ENCODE data around the gene RNU7-1.
A peak's percentile ranks its signal among the peaks of the same experiment; 100 is the strongest.

Gene RNU7-1

DNA sequence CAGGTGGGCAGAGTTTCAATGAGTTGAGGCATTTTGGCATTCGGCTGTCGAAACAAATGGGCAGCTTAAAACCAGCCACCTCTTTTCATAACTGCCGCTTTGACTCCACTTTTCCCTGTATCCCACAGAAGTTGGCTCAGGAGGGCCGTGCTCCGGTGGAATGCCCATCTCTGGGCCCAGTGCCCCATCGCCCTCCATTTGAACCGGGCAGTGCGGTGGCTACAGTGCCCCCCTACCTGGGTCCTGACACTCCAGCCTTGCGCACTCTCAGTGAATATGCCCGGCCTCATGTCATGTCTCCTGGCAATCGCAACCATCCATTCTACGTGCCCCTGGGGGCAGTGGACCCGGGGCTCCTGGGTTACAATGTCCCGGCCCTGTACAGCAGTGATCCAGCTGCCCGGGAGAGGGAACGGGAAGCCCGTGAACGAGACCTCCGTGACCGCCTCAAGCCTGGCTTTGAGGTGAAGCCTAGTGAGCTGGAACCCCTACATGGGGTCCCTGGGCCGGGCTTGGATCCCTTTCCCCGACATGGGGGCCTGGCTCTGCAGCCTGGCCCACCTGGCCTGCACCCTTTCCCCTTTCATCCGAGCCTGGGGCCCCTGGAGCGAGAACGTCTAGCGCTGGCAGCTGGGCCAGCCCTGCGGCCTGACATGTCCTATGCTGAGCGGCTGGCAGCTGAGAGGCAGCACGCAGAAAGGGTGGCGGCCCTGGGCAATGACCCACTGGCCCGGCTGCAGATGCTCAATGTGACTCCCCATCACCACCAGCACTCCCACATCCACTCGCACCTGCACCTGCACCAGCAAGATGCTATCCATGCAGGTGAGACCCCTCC is 5.0 kb upstream of the RNU7-1 start:
- no peak for DNase-seq

DNA sequence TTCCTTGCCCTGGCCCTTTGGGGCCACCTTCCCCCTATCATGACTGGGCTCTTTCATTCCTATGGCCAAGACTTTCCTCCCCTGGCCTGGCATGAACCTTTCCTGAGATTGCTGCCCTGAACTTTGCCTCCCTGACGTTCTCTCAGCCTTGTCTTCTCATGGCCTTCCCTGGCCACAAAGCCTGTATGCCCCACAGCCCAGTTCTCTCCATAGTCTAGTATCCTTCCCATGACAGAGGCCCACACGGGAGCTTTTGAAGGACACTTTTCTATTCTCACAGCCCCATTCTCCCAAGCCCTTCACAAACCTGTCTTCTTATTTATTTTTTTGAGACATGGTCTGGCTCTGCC is 4.5 kb upstream of the RNU7-1 start:
- DNase-seq, result no peak

DNA sequence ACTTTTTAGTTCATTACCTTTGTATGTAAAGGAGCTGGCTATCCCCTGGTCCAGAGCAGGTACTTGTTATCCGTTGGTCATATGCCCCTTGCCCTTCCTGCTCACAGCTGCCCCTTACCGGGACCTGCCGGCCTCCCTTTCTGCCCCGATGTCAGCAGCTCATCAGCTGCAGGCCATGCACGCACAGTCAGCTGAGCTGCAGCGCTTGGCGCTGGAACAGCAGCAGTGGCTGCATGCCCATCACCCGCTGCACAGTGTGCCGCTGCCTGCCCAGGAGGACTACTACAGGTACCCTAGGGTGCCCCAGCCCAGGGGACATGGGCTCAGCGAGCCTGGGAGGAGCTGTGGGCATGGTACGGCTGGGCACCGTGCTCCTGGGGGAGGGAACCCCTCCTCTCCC is 2.3 kb upstream of the RNU7-1 start:
- no peak for DNase-seq

DNA sequence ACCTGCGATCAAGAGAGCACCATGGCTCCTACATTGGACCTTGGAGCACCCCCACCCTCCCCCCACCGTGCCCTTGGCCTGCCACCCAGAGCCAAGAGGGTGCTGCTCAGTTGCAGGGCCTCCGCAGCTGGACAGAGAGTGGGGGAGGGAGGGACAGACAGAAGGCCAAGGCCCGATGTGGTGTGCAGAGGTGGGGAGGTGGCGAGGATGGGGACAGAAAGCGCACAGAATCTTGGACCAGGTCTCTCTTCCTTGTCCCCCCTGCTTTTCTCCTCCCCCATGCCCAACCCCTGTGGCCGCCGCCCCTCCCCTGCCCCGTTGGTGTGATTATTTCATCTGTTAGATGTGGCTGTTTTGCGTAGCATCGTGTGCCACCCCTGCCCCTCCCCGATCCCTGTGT is 1.8 kb upstream of the RNU7-1 start:
- no peak for DNase-seq

DNA sequence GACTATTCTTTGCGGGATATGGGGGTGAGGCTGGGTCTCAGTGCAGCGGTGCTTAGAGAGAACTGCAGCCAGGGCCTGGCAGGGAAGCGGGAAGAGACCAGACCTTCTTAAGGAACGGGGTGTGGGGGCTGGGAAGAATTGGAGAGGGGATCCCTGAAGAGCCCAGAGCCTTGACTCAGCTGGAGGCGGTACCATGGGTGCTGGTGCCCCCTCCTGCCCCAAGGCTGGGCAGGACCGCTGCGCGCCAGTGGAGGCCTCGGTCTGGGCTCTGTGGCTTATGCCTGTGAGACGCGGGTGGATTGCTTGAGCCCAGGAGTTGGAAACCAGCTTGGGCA is 1.3 kb upstream of the RNU7-1 start:
- no peak for DNase-seq

DNA sequence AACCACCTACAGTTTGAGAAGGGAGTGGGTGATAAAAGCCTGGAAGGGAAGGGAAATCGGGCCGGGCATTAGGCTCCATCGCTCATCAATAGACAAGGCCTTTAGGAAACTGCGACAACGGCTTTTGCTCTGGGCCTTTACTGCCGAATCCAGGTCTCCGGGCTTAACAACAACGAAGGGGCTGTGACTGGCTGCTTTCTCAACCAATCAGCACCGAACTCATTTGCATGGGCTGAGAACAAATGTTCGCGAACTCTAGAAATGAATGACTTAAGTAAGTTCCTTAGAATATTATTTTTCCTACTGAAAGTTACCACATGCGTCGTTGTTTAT is 261 bp upstream of the RNU7-1 start:
- DNase-seq, result peak; percentile 65

DNA sequence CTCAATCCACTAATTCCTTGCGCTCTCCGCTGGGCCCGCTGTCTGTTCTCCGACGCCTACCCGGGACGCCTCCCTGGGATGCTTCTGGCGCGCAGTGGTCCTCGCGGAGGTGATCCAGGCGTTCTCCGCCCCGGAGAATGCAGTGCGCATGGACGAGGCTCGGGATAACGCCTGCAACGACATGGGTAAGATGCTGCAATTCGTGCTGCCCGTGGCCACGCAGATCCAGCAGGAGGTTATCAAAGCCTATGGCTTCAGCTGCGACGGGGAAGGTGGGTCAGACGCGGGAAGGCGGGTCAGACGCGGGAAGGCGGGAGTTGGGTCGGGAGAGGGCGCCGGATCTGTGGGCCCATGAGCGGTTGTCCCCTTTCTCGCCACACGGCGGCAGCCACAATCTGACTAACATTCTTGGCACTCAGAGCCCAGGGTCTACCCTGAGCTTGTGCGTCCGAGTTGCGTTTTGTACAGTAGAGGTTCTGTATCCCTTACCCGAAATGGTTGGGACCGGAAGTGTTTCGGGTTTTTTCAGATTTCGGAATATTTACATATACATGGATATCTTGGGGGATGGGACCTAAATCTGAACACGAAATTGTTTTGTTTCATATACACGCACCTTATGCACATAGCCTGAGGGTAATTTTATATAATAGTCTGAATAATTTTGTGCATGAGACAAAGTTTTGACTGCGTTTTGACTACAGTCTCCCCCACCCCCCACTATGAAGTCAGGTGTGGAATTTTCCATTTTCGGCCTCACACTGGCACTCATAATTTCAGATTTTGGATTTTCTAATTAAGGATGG is 968 bp downstream of the RNU7-1 start:
- peak; percentile 82 for DNase-seq

DNA sequence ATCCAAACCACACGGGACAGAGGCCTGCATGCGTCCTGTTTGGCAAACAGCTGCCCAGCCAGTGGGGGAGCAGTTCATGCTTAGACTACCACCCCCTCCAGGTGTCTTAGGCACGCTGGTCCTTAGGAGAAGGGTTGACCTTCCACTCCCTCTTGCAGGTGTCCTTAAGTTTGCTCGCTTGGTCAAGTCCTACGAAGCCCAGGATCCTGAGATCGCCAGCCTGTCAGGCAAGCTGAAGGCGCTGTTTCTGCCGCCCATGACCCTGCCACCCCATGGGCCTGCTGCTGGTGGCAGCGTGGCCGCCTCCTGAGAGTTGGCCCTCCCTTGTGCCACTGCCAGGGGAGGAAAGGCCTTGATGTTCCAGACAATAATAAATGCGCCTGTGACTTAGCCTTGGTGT is 2.0 kb downstream of the RNU7-1 start:
- no peak for DNase-seq

DNA sequence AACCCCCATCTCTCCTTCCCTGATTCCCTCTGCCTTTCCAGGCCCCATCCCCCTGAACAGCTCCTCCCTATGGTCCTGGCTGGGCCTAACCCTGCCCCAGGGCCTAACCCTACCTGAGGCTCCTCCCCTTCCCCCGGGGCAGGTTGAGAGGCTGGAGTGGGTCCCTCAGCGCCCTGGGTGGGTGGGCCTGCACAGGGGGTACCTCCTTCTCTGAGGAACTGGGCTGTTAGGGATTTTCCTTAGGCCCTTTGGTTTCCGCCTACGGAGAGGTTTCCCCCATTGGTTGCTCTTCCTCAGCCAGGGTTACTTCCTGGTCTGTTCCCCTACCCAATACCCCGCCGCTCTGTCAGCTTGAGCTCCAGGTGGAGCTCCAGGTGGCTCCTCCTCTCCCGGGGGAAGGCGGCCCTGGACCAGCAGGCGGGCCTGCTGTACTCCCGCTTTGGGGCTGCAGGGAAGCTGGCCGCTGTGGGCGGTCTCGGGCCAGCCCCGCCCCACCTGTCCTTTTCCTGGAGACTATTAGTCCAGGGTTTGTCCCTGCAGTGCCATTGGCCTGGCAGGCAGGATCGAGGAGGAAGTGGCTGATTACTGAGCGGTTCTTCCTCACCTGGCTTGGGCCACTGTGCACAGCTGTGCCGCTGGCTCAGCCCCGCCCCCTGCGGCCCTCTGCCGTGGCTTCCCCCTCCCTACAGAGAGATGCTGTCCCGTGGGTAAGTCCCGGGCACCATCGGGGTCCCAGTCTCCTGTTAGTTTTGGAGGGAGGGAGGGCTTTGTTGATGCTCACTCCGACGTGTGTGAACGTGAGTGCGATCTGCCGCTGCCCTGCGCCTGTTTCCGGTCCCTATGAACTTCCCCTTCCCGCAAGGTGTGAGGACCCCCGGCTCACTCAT is 2.7 kb downstream of the RNU7-1 start:
- DNase-seq, result peak; percentile 45

DNA sequence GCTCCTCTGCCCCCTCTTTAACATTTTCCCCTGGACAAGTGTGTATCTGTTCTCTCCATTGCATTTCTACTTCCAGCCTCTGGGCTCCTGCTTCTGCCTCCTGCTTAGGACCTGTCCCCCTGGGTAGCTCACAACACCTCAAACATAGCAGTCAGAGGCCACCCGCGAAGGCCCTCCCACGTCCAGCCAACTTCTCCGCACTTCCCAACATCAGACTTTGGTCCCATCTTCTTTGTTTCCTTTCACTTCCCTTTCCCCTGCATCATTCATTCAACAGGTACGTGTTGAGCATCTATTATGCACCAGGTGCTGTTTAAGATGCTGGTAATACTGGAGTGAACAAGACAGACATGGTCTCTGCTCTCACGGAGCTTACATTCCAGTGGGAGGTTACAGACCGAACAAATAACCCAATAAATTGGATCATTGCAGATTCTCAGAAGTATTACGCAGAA is 3.3 kb downstream of the RNU7-1 start:
- no peak for DNase-seq

DNA sequence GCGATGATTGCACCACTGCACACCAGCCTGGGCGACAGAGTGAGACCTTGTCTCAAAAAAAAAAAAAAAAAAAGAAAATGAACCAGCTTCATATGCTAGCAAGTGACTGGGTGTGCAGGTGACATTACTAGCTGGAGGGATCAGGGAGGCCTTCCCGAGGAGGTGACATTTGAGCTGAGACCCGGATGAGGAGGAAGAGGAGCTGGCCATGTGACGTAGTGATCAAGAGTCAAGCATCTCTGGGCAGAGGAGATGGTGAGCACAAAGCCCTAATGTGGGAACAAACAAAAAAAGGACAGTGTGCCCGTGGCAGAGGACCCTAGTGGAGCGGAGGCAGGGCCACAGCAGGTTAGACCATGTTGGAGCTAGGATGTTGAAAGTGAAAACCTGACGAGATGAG is 4.0 kb downstream of the RNU7-1 start:
- DNase-seq, result no peak

DNA sequence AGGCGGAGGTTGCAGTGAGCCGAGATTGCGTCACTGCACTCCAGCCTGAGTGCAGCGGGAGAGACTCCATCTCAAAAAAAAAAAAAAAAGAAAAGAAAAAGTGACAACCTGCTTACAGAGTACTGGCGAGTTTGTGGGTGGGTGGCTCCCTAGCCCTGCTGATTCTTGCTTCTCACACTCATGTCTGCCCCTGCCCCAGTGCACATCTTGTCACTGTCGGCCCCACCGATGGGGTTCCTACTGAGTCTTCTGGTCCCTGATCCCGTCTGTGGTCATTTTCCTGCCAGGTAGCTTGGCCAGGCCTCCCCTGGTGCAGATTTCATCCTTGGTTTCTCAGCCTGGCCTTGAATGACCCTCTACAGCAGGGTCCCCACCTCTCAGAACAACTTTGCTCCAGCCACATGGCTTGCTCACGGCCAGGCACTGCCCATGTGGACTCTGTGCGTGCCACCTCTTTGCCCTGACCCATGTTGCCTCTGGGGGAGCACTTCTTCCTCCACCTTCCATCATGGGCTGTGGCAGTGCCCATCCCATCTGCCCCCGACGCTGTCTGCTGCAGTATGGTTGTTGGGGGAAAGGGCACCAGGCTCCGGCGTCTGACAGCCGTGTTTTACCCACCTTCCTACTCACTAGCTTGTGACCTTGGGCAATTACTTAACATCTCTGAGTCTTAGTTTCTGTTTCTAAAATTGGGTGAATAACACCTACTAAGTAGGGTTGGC is 5.4 kb downstream of the RNU7-1 start:
- no peak for DNase-seq

DNA sequence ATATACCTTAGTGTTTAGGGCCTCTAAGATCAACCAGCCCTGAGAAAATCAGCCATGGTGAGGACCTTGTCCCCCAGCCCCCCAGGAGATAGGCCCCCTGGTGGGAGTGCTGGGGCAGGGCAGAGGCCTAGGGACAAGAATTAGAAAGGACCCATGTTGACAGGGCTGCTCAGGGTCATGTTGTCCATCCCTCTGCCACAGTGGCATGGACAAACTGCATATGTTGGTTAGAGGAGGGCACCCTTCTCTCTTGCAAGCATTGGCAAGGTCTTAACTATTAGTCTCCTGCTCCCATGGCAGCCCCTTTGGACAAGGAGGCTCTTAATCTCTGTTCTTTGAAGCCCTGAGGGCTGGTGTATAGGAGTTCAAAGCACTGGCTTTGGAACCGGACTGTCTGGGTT is 6.8 kb downstream of the RNU7-1 start:
- DNase-seq, result no peak

DNA sequence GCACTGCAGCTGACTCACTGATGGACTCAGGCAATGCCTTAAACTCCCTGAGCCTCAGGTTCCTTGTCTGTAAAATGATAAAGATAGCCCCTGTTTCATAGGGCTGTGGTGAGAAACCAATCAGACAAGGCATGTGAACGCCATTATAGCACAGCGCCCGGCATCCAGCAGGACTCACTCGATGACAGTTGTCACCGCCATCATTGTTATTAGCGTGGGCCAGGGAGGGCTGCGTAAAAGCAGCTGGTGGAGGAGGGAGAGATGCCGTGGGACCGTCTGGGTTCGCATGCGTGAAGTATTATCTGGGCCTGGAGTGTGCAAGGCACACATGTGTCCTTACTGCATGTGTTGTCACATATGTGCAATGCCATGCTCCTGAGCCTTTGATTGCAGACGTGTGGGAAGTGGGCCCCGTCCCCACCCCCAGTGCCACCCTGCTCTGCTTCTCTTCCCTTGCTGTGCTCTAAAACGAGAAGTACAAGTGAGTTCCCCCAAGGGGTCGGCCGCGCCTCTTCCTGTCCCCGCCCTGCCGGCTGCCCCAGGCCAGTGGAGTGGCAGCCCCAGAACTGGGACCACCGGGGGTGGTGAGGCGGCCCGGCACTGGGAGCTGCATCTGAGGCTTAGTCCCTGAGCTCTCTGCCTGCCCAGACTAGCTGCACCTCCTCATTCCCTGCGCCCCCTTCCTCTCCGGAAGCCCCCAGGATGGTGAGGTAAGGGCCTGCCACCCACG is 7.4 kb downstream of the RNU7-1 start, which contains the start of gene PTPN6:
Gene PTPN6, plus strand, starts transcription at position 546 of the 730 bp plus-strand sequence. Its CDS starts 157 bp downstream, at position 703.
- DNase-seq, result peak; percentile 62

DNA sequence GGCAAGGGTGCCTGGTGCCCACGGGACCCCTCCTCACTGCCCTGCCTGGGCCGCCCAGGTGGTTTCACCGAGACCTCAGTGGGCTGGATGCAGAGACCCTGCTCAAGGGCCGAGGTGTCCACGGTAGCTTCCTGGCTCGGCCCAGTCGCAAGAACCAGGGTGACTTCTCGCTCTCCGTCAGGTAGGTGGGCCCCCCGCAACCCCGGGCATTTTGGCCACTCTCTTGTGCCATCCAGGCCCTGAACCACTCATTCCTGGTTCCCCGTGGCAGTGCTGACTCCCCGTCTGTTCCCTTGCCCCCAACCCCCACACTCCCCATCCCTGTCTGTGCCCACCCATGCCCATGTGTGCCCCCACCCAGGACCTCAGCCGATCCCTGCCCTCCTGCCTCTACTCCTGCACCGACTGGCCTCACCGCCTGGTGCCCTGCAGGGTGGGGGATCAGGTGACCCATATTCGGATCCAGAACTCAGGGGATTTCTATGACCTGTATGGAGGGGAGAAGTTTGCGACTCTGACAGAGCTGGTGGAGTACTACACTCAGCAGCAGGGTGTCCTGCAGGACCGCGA is 8.0 kb downstream of the RNU7-1 start:
- DNase-seq, result no peak

DNA sequence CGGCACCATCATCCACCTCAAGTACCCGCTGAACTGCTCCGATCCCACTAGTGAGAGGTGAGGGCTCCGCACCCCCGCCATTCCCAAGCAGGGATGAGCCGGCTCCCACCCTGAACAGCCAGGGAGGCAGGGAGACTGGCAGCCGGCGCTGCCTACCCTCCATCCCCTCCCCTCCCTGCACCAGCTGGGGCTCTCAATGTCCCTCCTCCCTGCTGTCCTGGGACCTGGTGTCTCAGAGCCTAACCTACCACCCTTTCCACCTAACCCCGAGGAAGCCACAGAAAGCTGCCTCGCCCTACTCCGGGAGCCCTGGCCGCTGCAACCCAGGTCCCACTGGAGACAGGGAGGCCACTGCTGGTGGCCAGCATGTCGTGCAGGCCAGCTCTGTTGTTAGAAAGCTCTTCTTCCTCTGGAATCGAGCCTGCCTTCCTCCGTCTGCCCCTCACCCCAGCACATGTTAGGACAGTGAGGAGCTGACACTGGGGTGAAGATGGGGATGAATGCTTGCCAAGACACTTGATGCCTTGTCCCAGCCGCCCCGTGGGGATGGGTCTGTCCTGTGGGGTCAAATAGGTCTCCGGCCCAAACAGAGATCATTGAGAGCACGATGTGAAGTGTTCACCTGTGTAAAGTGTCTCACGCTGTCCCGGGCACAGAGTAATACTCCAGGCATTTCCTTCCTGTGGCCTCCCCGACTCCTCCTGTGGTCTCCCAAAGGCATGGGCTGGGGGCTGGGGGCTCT is 8.7 kb downstream of the RNU7-1 start:
- no peak for DNase-seq

DNA sequence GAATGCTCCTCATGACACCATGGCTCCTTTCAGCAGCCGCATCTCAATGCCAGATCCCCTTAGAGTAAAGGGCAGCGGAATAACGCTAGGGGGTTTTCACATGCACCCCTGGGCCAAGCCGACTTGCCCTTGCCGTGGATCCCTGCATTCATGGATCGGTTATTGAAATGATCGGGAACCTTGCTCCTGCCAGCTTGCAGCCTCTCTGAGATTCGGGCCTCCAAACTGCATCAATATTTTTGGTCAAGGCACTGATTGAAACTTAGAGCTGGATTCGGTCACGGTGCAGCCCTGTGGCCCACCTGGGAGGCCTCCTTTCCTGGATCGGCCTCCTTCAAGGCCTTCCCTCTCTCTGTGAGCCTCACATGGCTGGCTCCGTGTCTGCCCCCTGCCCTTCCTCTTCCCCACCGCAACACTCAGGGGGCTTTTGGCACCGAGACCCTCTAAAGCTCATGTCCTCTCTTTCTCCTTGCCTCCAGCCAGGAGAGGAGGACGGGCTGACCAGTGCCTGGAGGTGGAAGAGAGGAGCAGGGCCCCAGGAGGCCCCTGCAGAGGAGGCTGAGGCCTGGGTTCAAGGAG is 9.3 kb downstream of the RNU7-1 start:
- no peak for DNase-seq

DNA sequence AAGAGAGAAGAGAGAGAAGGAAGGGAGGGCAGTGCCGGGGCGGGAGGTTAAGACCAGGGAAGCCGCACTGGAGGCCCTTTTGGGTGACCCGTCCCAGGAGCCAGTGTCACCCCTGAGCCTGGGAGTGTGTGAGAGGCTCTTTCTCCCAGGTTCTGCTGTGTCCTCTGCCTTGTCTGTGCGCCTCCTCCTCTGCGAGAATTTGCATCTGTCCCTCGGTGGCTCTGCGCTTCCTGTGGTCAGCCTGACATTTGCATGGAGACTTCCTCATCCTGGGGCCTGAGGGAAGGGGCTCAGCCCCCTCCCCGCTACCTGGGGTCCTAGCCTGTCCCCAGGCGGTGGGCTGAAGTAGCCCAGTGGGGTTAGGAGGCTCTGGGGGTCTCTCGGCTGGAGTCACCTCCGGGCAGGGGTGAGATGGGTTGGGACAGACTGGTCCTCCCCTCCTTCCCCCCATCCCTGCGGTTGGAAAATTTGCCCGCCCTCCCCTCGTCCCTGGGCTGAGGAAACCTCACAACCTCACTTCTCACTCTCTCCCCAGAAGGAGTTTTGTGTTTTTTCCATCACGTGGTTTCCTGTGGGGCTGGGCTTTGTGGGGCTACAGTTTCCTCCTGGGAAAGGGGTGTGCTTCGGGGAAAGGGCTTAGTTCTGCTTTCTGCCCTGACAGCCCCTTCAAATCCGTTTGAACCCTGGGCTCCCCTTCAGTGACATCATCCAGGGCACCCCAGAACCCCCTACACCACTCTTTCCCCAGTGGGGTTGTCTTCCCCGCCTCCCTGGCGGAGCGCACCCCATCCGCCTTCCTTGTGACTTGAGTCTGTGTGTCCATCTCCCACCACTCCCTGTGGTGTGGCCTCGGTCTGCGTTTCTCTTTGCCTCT is 10.1 kb downstream of the RNU7-1 start:
- DNase-seq, result peak; percentile 74

DNA sequence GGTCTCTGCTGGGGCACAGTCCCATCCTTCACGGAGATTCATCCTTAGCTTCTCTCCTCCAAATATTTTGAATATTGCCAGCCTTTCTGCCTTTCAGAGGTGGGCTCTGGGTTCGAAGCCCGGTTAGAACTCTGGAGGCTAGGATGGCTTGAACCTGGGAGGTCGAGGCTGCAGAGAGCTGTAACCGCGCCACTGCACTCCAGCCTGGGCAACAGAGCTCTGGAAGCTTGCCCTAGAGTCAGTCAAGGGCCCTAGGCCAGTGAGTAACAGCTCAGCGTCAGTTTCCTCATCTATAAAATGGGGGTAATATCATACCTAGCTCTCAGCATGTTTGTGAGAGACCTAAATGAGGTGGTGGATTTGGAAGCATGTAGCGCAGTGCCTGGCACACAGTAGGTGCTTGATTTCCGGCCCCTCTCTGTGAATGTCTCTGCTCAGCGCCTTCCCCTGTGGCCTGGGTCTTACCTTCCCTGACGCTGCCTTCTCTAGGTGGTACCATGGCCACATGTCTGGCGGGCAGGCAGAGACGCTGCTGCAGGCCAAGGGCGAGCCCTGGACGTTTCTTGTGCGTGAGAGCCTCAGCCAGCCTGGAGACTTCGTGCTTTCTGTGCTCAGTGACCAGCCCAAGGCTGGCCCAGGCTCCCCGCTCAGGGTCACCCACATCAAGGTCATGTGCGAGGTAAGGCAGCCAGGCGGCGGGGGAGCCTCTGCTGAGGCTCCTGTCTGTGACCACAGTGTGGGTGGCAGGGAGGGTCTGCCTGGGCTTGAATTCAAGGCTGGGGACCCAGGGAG is 10.9 kb downstream of the RNU7-1 start:
- DNase-seq, result no peak
